H9 (cell line): Measurements from ENCODE around the gene TST. TPM values are rescaled to one million over a fixed set of nuclear protein-coding genes. Genes with fewer than 3 reads are reported as not detected.

ENCODE experiments used
- DNase-seq: peaks from one replicate; pipeline ENCODE4 v3.0.0-alpha.2; 2017
- H2AFZ ChIP-seq: one replicate; pipeline ENCODE4 v1.6.1; 2013; ENCODE audit warnings: mild to moderate bottlenecking, low read length, control low read depth, moderate library complexity
- H2AK5ac ChIP-seq: 2 replicates; pipeline ENCODE4 v1.6.1; 2013; ENCODE audit warnings: low read length, control low read depth, mixed read lengths; ENCODE audit not compliant: insufficient read length
- H2BK120ac ChIP-seq: one replicate; pipeline ENCODE4 v1.6.1; 2013; ENCODE audit warnings: low read depth, mild to moderate bottlenecking, low read length, control low read depth, inconsistent platforms; ENCODE audit not compliant: poor library complexity, severe bottlenecking
- H2BK12ac ChIP-seq: 2 replicates; pipeline ENCODE4 v1.6.1; 2013; ENCODE audit warnings: low read length, control low read depth, mixed read lengths, low read depth; ENCODE audit not compliant: insufficient read length
- H2BK15ac ChIP-seq: 2 replicates; pipeline ENCODE4 v1.6.1; 2013; ENCODE audit warnings: low read depth, low read length, control low read depth
- H2BK20ac ChIP-seq: one replicate; pipeline ENCODE4 v1.6.1; 2013; ENCODE audit warnings: low read depth, mild to moderate bottlenecking, low read length, control low read depth, inconsistent platforms; ENCODE audit not compliant: poor library complexity, severe bottlenecking
- H2BK5ac ChIP-seq: 2 replicates; pipeline ENCODE4 v1.6.1; 2013; ENCODE audit warnings: low read length, control low read depth, mixed read lengths; ENCODE audit not compliant: insufficient read length
- H3K14ac ChIP-seq: 2 replicates; pipeline ENCODE4 v1.6.1; 2013; ENCODE audit warnings: low read length, control low read depth; ENCODE audit not compliant: insufficient read depth
- H3K18ac ChIP-seq: 2 replicates; pipeline ENCODE4 v1.6.1; 2013; ENCODE audit warnings: low read depth, mild to moderate bottlenecking, mixed read lengths, low read length, control low read depth; ENCODE audit not compliant: insufficient read length
- H3K23ac ChIP-seq: 2 replicates; pipeline ENCODE4 v1.6.1; 2013; ENCODE audit warnings: low read length, control low read depth, mixed read lengths, low read depth; ENCODE audit not compliant: insufficient read length
- H3K23me2 ChIP-seq: 2 replicates; pipeline ENCODE4 v1.6.1; 2013; ENCODE audit warnings: low read depth, mild to moderate bottlenecking, mixed read lengths, low read length, control low read depth; ENCODE audit not compliant: insufficient read length, poor library complexity, severe bottlenecking
- H3K27ac ChIP-seq: 2 replicates; pipeline ENCODE4 v1.5.1; 2013; ENCODE audit warnings: low read length, control low read depth, mixed read lengths, low read depth; ENCODE audit not compliant: insufficient read length
- H3K27me3 ChIP-seq: 2 replicates; pipeline ENCODE4 v1.6.1; 2013; ENCODE audit warnings: low read length, control low read depth, inconsistent platforms; ENCODE audit not compliant: insufficient read depth
- H3K4ac ChIP-seq: 2 replicates; pipeline ENCODE4 v1.6.1; 2013; ENCODE audit warnings: low read depth, mild to moderate bottlenecking, control low read depth, inconsistent platforms, low read length, moderate library complexity
- H3K4me1 ChIP-seq: 2 replicates; pipeline ENCODE4 v1.6.1; 2013; ENCODE audit warnings: low read length, control low read depth, inconsistent platforms; ENCODE audit not compliant: insufficient read depth
- H3K4me2 ChIP-seq: 2 replicates; pipeline ENCODE4 v1.6.1; 2013; ENCODE audit warnings: low read length, control low read depth, mixed read lengths; ENCODE audit not compliant: insufficient read length, insufficient read depth
- H3K56ac ChIP-seq: 2 replicates; pipeline ENCODE4 v1.6.1; 2013; ENCODE audit warnings: low read depth, mild to moderate bottlenecking, mixed read lengths, low read length, control low read depth; ENCODE audit not compliant: insufficient read length
- H3K79me1 ChIP-seq: 2 replicates; pipeline ENCODE4 v1.6.1; 2013; ENCODE audit warnings: low read depth, mild to moderate bottlenecking, moderate library complexity, low read length, control low read depth, inconsistent platforms; ENCODE audit not compliant: insufficient read depth, poor library complexity, severe bottlenecking
- H3K79me2 ChIP-seq: 2 replicates; pipeline ENCODE4 v1.6.1; 2013; ENCODE audit warnings: low read length, control low read depth, inconsistent platforms; ENCODE audit not compliant: insufficient read depth
- H3K9ac ChIP-seq: 2 replicates; pipeline ENCODE4 v1.6.1; 2013; ENCODE audit warnings: low read length, control low read depth, mixed read lengths; ENCODE audit not compliant: insufficient read length; ENCODE audit errors: extremely low read depth
- H3K9me3 ChIP-seq: one replicate; pipeline ENCODE4 v1.6.1; 2013; ENCODE audit warnings: low read depth, low read length, inconsistent platforms; ENCODE audit not compliant: control insufficient read depth
- H3T11ph ChIP-seq: one replicate; pipeline ENCODE4 v1.6.1; 2013; ENCODE audit warnings: mild to moderate bottlenecking, low read length, control low read depth, inconsistent platforms
- H4K20me1 ChIP-seq: one replicate; pipeline ENCODE4 v1.6.1; 2013; ENCODE audit not compliant: control insufficient read depth, insufficient read length, insufficient read depth
- H4K5ac ChIP-seq: 2 replicates; pipeline ENCODE4 v1.6.1; 2013; ENCODE audit warnings: low read depth, mild to moderate bottlenecking, mixed read lengths, low read length, control low read depth; ENCODE audit not compliant: insufficient read length
- H4K8ac ChIP-seq: replicated peaks from 2 replicates; pipeline ENCODE4 v1.6.1; 2013; ENCODE audit warnings: low read length, control low read depth, mixed read lengths, low read depth; ENCODE audit not compliant: insufficient read length
- H4K91ac ChIP-seq: 2 replicates; pipeline ENCODE4 v1.6.1; 2013; ENCODE audit warnings: low read depth, mild to moderate bottlenecking, moderate library complexity, mixed read lengths, low read length, control low read depth; ENCODE audit not compliant: insufficient read length
- H3K27ac Mint-ChIP-seq, 3 experiments: 2 replicates in 2 of 3; 3 replicates in 1 of 3; pipeline ENCODE4 v1.8.0; 2020 to 2021; ENCODE audit warnings: mixed read lengths in 3 of 3, mild to moderate bottlenecking in 1 of 3, moderate library complexity in 1 of 3
- H3K27me3 Mint-ChIP-seq: 2 replicates; pipeline ENCODE4 v1.8.0; 2021; ENCODE audit warnings: low read depth, mild to moderate bottlenecking, moderate library complexity, mixed read lengths
- H3K36me3 Mint-ChIP-seq, 3 experiments: 2 replicates in 2 of 3; 3 replicates in 1 of 3; pipeline ENCODE4 v1.8.0; 2020 to 2021; ENCODE audit warnings: low read depth in 3 of 3, mixed read lengths in 3 of 3; ENCODE audit not compliant: insufficient read depth in 1 of 3
- H3K4me1 Mint-ChIP-seq, 2 experiments: 2 replicates each; pipeline ENCODE4 v1.8.0; 2020; ENCODE audit warnings: mixed read lengths in 2 of 2
- H3K4me3 Mint-ChIP-seq, 2 experiments: 2 replicates in 1 of 2; 3 replicates in 1 of 2; pipeline ENCODE4 v1.8.0; 2020 to 2021; ENCODE audit warnings: mild to moderate bottlenecking in 2 of 2, mixed read lengths in 2 of 2, moderate library complexity in 1 of 2
- H3K9me3 Mint-ChIP-seq, 2 experiments: 2 replicates in 1 of 2; 3 replicates in 1 of 2; pipeline ENCODE4 v1.8.0; 2020; ENCODE audit warnings: mild to moderate bottlenecking in 2 of 2, mixed read lengths in 2 of 2, moderate library complexity in 1 of 2
- CTCF ChIP-seq: fragments of 200-600 bp; sonication (generic); conservative IDR thresholded peaks from 3 replicates; pipeline ENCODE4 v1.8.0; 2021; ENCODE audit warnings: antibody characterized with exemption, mild to moderate bottlenecking
- WGBS: extraction: QIAGEN DNeasy Blood & Tissue Kit; methylation state at CpG from one replicate; pipeline ENCODE4 v1.1.7; 2013; ENCODE audit warnings: missing lambda C conversion rate, low lambda C conversion rate, mixed read lengths; ENCODE audit not compliant: insufficient read length; ENCODE audit errors: extremely low coverage; 5-methylcytosine and 5-hydroxymethylcytosine counted together
- total RNA-seq: library from RNA; stranded (reverse); gene quantifications from 2 replicates; pipeline ENCODE4 v1.2.1, GENCODE V29; 2021

The TST gene
- total RNA-seq, 1 experiment from 2014 or later, result 31.9 TPM

- Histone ChIP-seq H3T11ph (no peak overlapping the region), H2BK15ac (no peak overlapping the region), H3K4me1 (no peaks in the 10 kb centered on the region), H3K4ac (no peak overlapping the region), H3K56ac (no peak overlapping the region), H4K5ac (no peak overlapping the region), H3K4me2 (no peak overlapping the region), H2BK120ac (no peak overlapping the region), H3K9ac (no peak overlapping the region), H3K23ac (no peak overlapping the region), H3K79me2 (no peaks in the 10 kb centered on the region), H3K79me1 (no peaks in the 10 kb centered on the region), H3K14ac (no peak overlapping the region), H3K23me2 (no peaks in the 10 kb centered on the region), H4K91ac (no peak overlapping the region), H2BK12ac (no peak overlapping the region), H2BK20ac (no peak overlapping the region), H2BK5ac (no peak overlapping the region), H4K8ac (no peak overlapping the region), H4K20me1 (no peaks in the 10 kb centered on the region), H3K27me3 (no peaks in the 10 kb centered on the region; the same call in 1 of the 2 replicates), H3K27ac (no peak overlapping the region), H3K9me3 (peaks cover 7% of the 10 kb centered on the region), H2AFZ (no peak overlapping the region), H2AK5ac (no peak overlapping the region), H3K18ac (no peak overlapping the region)
- no peak for TF ChIP-seq CTCF
- Mint-ChIP-seq H3K4me3 (no peak overlapping the region), H3K9me3 (peaks cover 15 to 16% of the 10 kb centered on the region in 2 experiments), H3K27me3 (peaks cover 77% of the 10 kb centered on the region), H3K36me3 (peaks cover 4 to 6% (median 5%) of the 10 kb centered on the region in 3 experiments; a peak in 4 of 7 replicates), H3K4me1 (peaks cover 0 to 6% of the 10 kb centered on the region in 2 experiments; a peak in 1 of 4 replicates), H3K27ac (no peak overlapping the region)
- no peak for DNase-seq
- no CpG with 5 or more reads among the region's 10 CpGs for WGBS
These were observed 33.9 kb downstream of the TST start for GRCh38 chr22:36985211-36985889.
